HG03025 (cell line): ENCODE results near the gene ZNF768.

Source experiments
- ATAC-seq: cut with Tn5 transposase; IDR thresholded peaks from one replicate; pipeline ENCODE4 v1.9.1; 2021; ENCODE audit warnings: mild to moderate bottlenecking, moderate library complexity; ENCODE audit not compliant: unreplicated experiment, low FRiP score

Gene ZNF768

GRCh38 chr16:30519120-30520049 lies 7.0 kb downstream of the ZNF768 start:
- ATAC-seq, result no peak

- no peak for ATAC-seq
These were observed 7.8 kb downstream of the ZNF768 start for GRCh38 chr16:30518552-30518951.

- no peak for ATAC-seq
These were observed 11.1 kb downstream of the ZNF768 start for GRCh38 chr16:30515275-30515674.

- ATAC-seq, result no peak
These were observed 14.9 kb downstream of the ZNF768 start for GRCh38 chr16:30511509-30511908.

- ATAC-seq, result no peak
These were observed 15.9 kb downstream of the ZNF768 start for GRCh38 chr16:30510376-30510938.

- ATAC-seq, result no peak
These were observed 17.1 kb downstream of the ZNF768 start for GRCh38 chr16:30509081-30509765.

- no peak for ATAC-seq
These were observed 22.7 kb downstream of the ZNF768 start for GRCh38 chr16:30503403-30504296.

GRCh38 chr16:30499284-30499683 lies 27.1 kb downstream of the ZNF768 start:
- no peak for ATAC-seq

- no peak for ATAC-seq
These were observed 31.7 kb downstream of the ZNF768 start for GRCh38 chr16:30494709-30495108.

- ATAC-seq, result no peak
These were observed 32.4 kb downstream of the ZNF768 start for GRCh38 chr16:30493941-30494488.

GRCh38 chr16:30491744-30492308 lies 34.5 kb downstream of the ZNF768 start:
- ATAC-seq, result no peak

GRCh38 chr16:30491229-30491628 lies 35.1 kb downstream of the ZNF768 start:
- ATAC-seq, result no peak

GRCh38 chr16:30490210-30490609 lies 36.2 kb downstream of the ZNF768 start:
- no peak for ATAC-seq

- no peak for ATAC-seq
These were observed 37.4 kb downstream of the ZNF768 start for GRCh38 chr16:30488764-30489605.

GRCh38 chr16:30485818-30486436 lies 40.4 kb downstream of the ZNF768 start:
- no peak for ATAC-seq

GRCh38 chr16:30484887-30485286 lies 41.5 kb downstream of the ZNF768 start:
- ATAC-seq, result no peak

GRCh38 chr16:30482366-30482765 lies 44.0 kb downstream of the ZNF768 start:
- no peak for ATAC-seq

- ATAC-seq, result no peak
These were observed 45.0 kb downstream of the ZNF768 start for GRCh38 chr16:30481381-30481780.
